ENCODE results near the gene NDOR1. TPM values are rescaled to one million over a fixed set of nuclear protein-coding genes. Genes with fewer than 3 reads are reported as not detected.

Gene NDOR1
- total and polyA plus RNA-seq, 5 donors = 5.1 to 7.9 (median 5.3) TPM

DNA sequence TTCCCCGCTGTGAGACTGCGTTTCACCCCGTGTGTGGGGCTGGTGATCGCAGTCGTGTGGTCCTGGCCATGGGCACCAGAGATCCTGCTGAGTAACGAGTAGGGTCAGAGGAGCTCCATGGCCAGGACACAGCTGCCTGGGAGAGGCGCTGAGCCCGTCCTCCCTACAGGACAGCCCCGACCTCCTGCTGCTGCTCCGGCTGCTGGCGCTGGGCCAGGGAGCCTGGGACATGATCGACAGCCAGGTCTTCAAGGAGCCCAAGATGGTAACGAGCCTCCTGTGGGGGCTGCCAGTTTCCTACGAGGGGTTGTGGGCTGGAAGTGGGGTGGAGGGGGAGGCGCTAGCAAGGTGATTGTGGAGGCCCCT lies 60.6 kb downstream of the NDOR1 start:
- H3K4me3 ChIP-seq (ENCODE audit: low read length) = no peak overlapping the region
- no peak overlapping the region for H3K27ac ChIP-seq (ENCODE audit: low read length)
- no peaks in the 10 kb centered on the region for H3K27me3 ChIP-seq (ENCODE audit: control insufficient read depth, insufficient read depth)
- no peaks in the 10 kb centered on the region for H3K9me3 ChIP-seq (ENCODE audit: control insufficient read depth, low read length)
- intact Hi-C loops (cut with DNase I) = no loop called here
- DNase-seq (peak in 1 of 3 donors; percentile 67), ATAC-seq (no peak)
- WGBS = 74% methylated on average over 15 of the region's 15 CpGs
- H3K4me1 ChIP-seq (ENCODE audit: control insufficient read depth, insufficient read depth, low read length) = peaks cover 10% of the 10 kb centered on the region

Small RNA genes within 50 kb of the gene (microRNA-seq; reads per million reads assigned to microRNA genes)
- 0 reads per million in 2 donors for gene MIR3621

Other genes with a start within 250 kb of the NDOR1 start
Only the 30 nearest of the 31 such genes appear.
- 1,000 to 10,000 TPM; 3,127 to 5,556 (median 4,402) TPM for gene PTGDS, start 228.2 kb upstream of the NDOR1 start, total RNA-seq
- gene PTGDS, start 228.2 kb upstream of the NDOR1 start, polyA plus RNA-seq = 6,981 TPM
- 10 to 100 TPM in 2 of 4 donors, 1 to 10 TPM in 2; 4.3 to 16.7 (median 9.7) TPM for gene LCNL1, start 222.7 kb upstream of the NDOR1 start, total RNA-seq
- 2.4 TPM for gene LCNL1, start 222.7 kb upstream of the NDOR1 start, polyA plus RNA-seq
- gene PAXX, start 213.3 kb upstream of the NDOR1 start, total RNA-seq = 10 to 100 TPM; 24.8 to 30.4 (median 27.6) TPM
- gene PAXX, start 213.3 kb upstream of the NDOR1 start, polyA plus RNA-seq = 44.5 TPM
- gene CLIC3, start 209.1 kb upstream of the NDOR1 start, total RNA-seq = 1 to 10 TPM; 2.8 to 6.2 (median 4.8) TPM
- gene CLIC3, start 209.1 kb upstream of the NDOR1 start, polyA plus RNA-seq = 6.2 TPM
- gene ABCA2, start 177.5 kb upstream of the NDOR1 start, total RNA-seq = 10 to 100 TPM; 32.2 to 42.4 (median 39.3) TPM
- 40.4 TPM for gene ABCA2, start 177.5 kb upstream of the NDOR1 start, polyA plus RNA-seq
- gene FUT7, start 173.6 kb upstream of the NDOR1 start, total RNA-seq = under 1 TPM in 3 of 4 donors, not detected in 1; 0.09 to 0.24 (median 0.20) TPM
- gene FUT7, start 173.6 kb upstream of the NDOR1 start, polyA plus RNA-seq = 0.07 TPM
- gene NPDC1, start 159.5 kb upstream of the NDOR1 start, total RNA-seq = 10 to 100 TPM; 68.3 to 81.0 (median 71.4) TPM
- 69.7 TPM for gene NPDC1, start 159.5 kb upstream of the NDOR1 start, polyA plus RNA-seq
- gene ENTPD2, start 151.6 kb upstream of the NDOR1 start, total RNA-seq = 1 to 10 TPM in 3 of 4 donors, under 1 TPM in 1; 0.92 to 2.9 (median 1.4) TPM
- 2.1 TPM for gene ENTPD2, start 151.6 kb upstream of the NDOR1 start, polyA plus RNA-seq
- gene SAPCD2, start 135.1 kb upstream of the NDOR1 start, total RNA-seq = under 1 TPM; 0.08 to 0.63 (median 0.28) TPM
- gene SAPCD2, start 135.1 kb upstream of the NDOR1 start, polyA plus RNA-seq = 0.18 TPM
- 10 to 100 TPM in 3 of 4 donors, 1 to 10 TPM in 1; 9.8 to 14.0 (median 12.4) TPM for gene UAP1L1, start 128.2 kb upstream of the NDOR1 start, total RNA-seq
- gene UAP1L1, start 128.2 kb upstream of the NDOR1 start, polyA plus RNA-seq = 10.1 TPM
- 10 to 100 TPM; 23.9 to 31.3 (median 28.1) TPM for gene MAN1B1, start 118.7 kb upstream of the NDOR1 start, total RNA-seq
- gene MAN1B1, start 118.7 kb upstream of the NDOR1 start, polyA plus RNA-seq = 24.8 TPM
- 100 to 1,000 TPM; 211 to 288 (median 239) TPM for gene DPP7, start 91.0 kb upstream of the NDOR1 start, total RNA-seq
- gene DPP7, start 91.0 kb upstream of the NDOR1 start, polyA plus RNA-seq = 252 TPM
- under 1 TPM in 1 of 4 donors, not detected in 3; 0.08 TPM for gene GRIN1, start 66.5 kb upstream of the NDOR1 start, total RNA-seq
- gene GRIN1, start 66.5 kb upstream of the NDOR1 start, polyA plus RNA-seq = 0.09 TPM
- gene LRRC26, start 35.6 kb upstream of the NDOR1 start, total RNA-seq = not detected
- gene LRRC26, start 35.6 kb upstream of the NDOR1 start, polyA plus RNA-seq = not detected
- not detected for gene TMEM210, start 33.6 kb upstream of the NDOR1 start, total RNA-seq
- not detected for gene TMEM210, start 33.6 kb upstream of the NDOR1 start, polyA plus RNA-seq
- gene ANAPC2, start 17.1 kb upstream of the NDOR1 start, total RNA-seq = 10 to 100 TPM; 31.9 to 45.7 (median 37.4) TPM
- gene ANAPC2, start 17.1 kb upstream of the NDOR1 start, polyA plus RNA-seq = 26.6 TPM
- 10 to 100 TPM; 43.2 to 57.8 (median 48.3) TPM for gene SSNA1, start 17.0 kb upstream of the NDOR1 start, total RNA-seq
- 86.4 TPM for gene SSNA1, start 17.0 kb upstream of the NDOR1 start, polyA plus RNA-seq
- 10 to 100 TPM in 1 of 4 donors, 1 to 10 TPM in 3; 5.4 to 13.9 (median 8.9) TPM for gene TPRN, start 5.0 kb upstream of the NDOR1 start, total RNA-seq
- 4.8 TPM for gene TPRN, start 5.0 kb upstream of the NDOR1 start, polyA plus RNA-seq
- gene TMEM203, start 52 bp upstream of the NDOR1 start, total RNA-seq = 10 to 100 TPM; 28.9 to 41.3 (median 39.9) TPM
- 47.5 TPM for gene TMEM203, start 52 bp upstream of the NDOR1 start, polyA plus RNA-seq
- gene RNF208, start 16.5 kb downstream of the NDOR1 start, total RNA-seq = 10 to 100 TPM; 17.7 to 25.9 (median 23.7) TPM
- gene RNF208, start 16.5 kb downstream of the NDOR1 start, polyA plus RNA-seq = 36.0 TPM
- under 1 TPM in 1 of 4 donors, not detected in 3; 0.17 TPM for gene CYSRT1, start 19.5 kb downstream of the NDOR1 start, total RNA-seq
- 0.32 TPM for gene CYSRT1, start 19.5 kb downstream of the NDOR1 start, polyA plus RNA-seq
- not detected for gene RNF224, start 21.8 kb downstream of the NDOR1 start, total RNA-seq
- 0.09 TPM for gene RNF224, start 21.8 kb downstream of the NDOR1 start, polyA plus RNA-seq
- not detected for gene SLC34A3, start 25.2 kb downstream of the NDOR1 start, total RNA-seq
- not detected for gene SLC34A3, start 25.2 kb downstream of the NDOR1 start, polyA plus RNA-seq
- gene TUBB4B, start 35.6 kb downstream of the NDOR1 start, total RNA-seq = 100 to 1,000 TPM; 203 to 461 (median 332) TPM
- gene TUBB4B, start 35.6 kb downstream of the NDOR1 start, polyA plus RNA-seq = 591 TPM
- gene STPG3, start 45.6 kb downstream of the NDOR1 start, total RNA-seq = under 1 TPM in 3 of 4 donors, not detected in 1; 0.31 to 0.46 (median 0.32) TPM
- 0.23 TPM for gene STPG3, start 45.6 kb downstream of the NDOR1 start, polyA plus RNA-seq
- 10 to 100 TPM; 34.8 to 38.6 (median 37.1) TPM for gene NELFB, start 49.6 kb downstream of the NDOR1 start, total RNA-seq
- 33.8 TPM for gene NELFB, start 49.6 kb downstream of the NDOR1 start, polyA plus RNA-seq
- gene TOR4A, start 72.0 kb downstream of the NDOR1 start, total RNA-seq = 10 to 100 TPM; 10.9 to 17.2 (median 13.1) TPM
- 6.2 TPM for gene TOR4A, start 72.0 kb downstream of the NDOR1 start, polyA plus RNA-seq
- gene NRARP, start 96.6 kb downstream of the NDOR1 start, total RNA-seq = 10 to 100 TPM in 1 of 4 donors, 1 to 10 TPM in 3; 4.5 to 14.5 (median 7.9) TPM
- gene NRARP, start 96.6 kb downstream of the NDOR1 start, polyA plus RNA-seq = 4.2 TPM
- gene EXD3, start 217.5 kb downstream of the NDOR1 start, total RNA-seq = 10 to 100 TPM in 2 of 4 donors, 1 to 10 TPM in 2; 7.9 to 13.4 (median 11.1) TPM
- 14.6 TPM for gene EXD3, start 217.5 kb downstream of the NDOR1 start, polyA plus RNA-seq
- gene NOXA1, start 217.7 kb downstream of the NDOR1 start, total RNA-seq = 1 to 10 TPM; 3.1 to 7.5 (median 4.5) TPM
- 4.3 TPM for gene NOXA1, start 217.7 kb downstream of the NDOR1 start, polyA plus RNA-seq